Body of pancreas (tissue), 4 donors: Measurements from ENCODE around the gene AJAP1. TPM values are rescaled to one million over a fixed set of nuclear protein-coding genes. Genes with fewer than 3 reads are reported as not detected.

Experiments used
- ATAC-seq: fragments of 150-250 bp; one replicate; pipeline ENCODE4 v1.9.1; 2016
- DNase-seq, 4 donors: peaks; one replicate each; pipeline ENCODE4 v3.0.0-alpha.2; 2019
- H3K27ac ChIP-seq, 4 donors: fragments of 200-600 bp; sonication (generic); 1 replicate in 3 of 4; 2 replicates in 1 of 4; pipeline versions ENCODE4 v1.5.1 to v1.6.1; 2016 to 2019; ENCODE audit warnings: mild to moderate bottlenecking in 1 of 4, mixed read lengths in 1 of 4, moderate library complexity in 1 of 4
- H3K27me3 ChIP-seq, 2 donors: fragments of 200-600 bp; sonication (generic); one replicate each; pipeline ENCODE4 v1.6.0; 2016; ENCODE audit warnings: mild to moderate bottlenecking in 1 of 2
- H3K36me3 ChIP-seq, 2 donors: fragments of 200-600 bp; sonication (generic); replicated peaks in 1 of 2; 2 replicates each; pipeline ENCODE4 v1.5.1; 2016; ENCODE audit warnings: low read depth in 2 of 2; ENCODE audit not compliant: insufficient read depth in 1 of 2
- H3K4me1 ChIP-seq: fragments of 200-600 bp; sonication (generic); one replicate; pipeline ENCODE4 v1.6.0; 2016
- H3K4me3 ChIP-seq, 2 donors: fragments of 200-600 bp; sonication (generic); 1 replicate in 1 of 2; 2 replicates in 1 of 2; pipeline ENCODE4 v1.5.1; 2016 to 2019
- H3K9me3 ChIP-seq, 3 donors: fragments of 200-600 bp; sonication (generic); 1 replicate in 2 of 3; 2 replicates in 1 of 3; pipeline ENCODE4 v1.5.1; 2016
- CTCF ChIP-seq, 7 experiments: fragments of 450-650 bp in 4 of 7; fragments of 200-600 bp in 3 of 7; sonication (generic) in 3 of 7; IDR thresholded peaks; one replicate each; pipeline ENCODE4 v1.5.1; 2016 to 2019; ENCODE audit warnings: antibody characterized with exemption in 7 of 7
- POLR2A ChIP-seq, 3 donors: fragments of 450-650 bp; IDR thresholded peaks; one replicate each; pipeline ENCODE4 v1.6.1; 2016; ENCODE audit warnings: antibody characterized with exemption in 3 of 3, mild to moderate bottlenecking in 2 of 3
- WGBS, 2 donors: methylation state at CpG; one replicate each; pipeline ENCODE4 v1.1.5; 2017; 5-methylcytosine and 5-hydroxymethylcytosine counted together
- intact Hi-C: fragments of 100-400 bp; cut with DNase I; formaldehyde crosslinking; loops from one replicate; pipeline ENCODE4 v1.15.1; 2023
- total RNA-seq, 2 donors: library from RNA; depleted of rRNA; stranded (reverse); fragments of >200 nt; gene quantifications; one replicate each; pipeline ENCODE4 v1.1.0, GENCODE V29; 2016

AJAP1 gene
- total RNA-seq, 2 donors from 2014 or later, result 0.66 to 2.9 TPM

GRCh38 chr1:4678066-4678717 lies 23.8 kb downstream of the AJAP1 start:
- intact Hi-C loops, result no loop called here
- Histone ChIP-seq H3K36me3 (no peaks in the 10 kb centered on the region), H3K27me3 (no peaks in the 10 kb centered on the region), H3K4me1 (no peaks in the 10 kb centered on the region), H3K27ac (no peak overlapping the region), H3K9me3 (peaks cover 0 to 13% (median 0%) of the 10 kb centered on the region in 3 donors), H3K4me3 (no peak overlapping the region)
- TF ChIP-seq POLR2A (IDR thresholded peaks at IDR 0.05), result no peak
- TF ChIP-seq CTCF (IDR thresholded peaks at IDR 0.05), result no peak
- WGBS, 2 donors, result 68 to 79% methylated on average over 3 of the region's 3 CpGs
- DNase-seq (no peak), ATAC-seq (no peak)

DNA sequence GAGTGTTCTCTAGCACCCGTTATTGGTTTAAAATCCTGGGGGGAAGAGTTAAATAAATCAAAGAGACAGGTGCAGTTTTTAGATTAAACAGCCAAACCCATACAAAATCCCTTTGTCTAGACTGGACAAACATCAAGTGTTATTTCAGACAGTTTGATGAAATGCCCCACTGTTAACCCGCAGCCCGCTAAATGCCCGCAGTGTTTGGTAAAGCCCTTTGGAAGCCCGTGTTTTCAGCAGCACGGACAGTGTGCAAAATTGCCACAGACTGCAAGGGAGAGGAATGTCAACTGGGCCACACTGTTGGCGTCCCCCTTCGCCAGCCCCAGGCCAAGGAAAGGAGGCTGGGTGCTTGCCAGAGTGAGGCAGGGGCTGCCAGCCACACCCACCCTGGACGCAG lies 26.6 kb downstream of the AJAP1 start:
- WGBS, 2 donors, result 27 to 35% methylated on average over 8 to 9 of the region's 9 CpGs
- Histone ChIP-seq H3K36me3 (no peaks in the 10 kb centered on the region), H3K4me1 (no peaks in the 10 kb centered on the region), H3K9me3 (peaks cover 0 to 13% (median 0%) of the 10 kb centered on the region in 3 donors), H3K27ac (no peak overlapping the region), H3K27me3 (no peaks in the 10 kb centered on the region), H3K4me3 (no peak overlapping the region)
- ATAC-seq (no peak), DNase-seq (no peak)
- no peak for TF ChIP-seq POLR2A (IDR thresholded peaks at IDR 0.05)
- no peak for TF ChIP-seq CTCF (IDR thresholded peaks at IDR 0.05)
- intact Hi-C loops, result no loop called here

GRCh38 chr1:4682607-4683220 lies 28.3 kb downstream of the AJAP1 start:
- no peak for ATAC-seq
- no peak for DNase-seq
- no peaks in the 10 kb centered on the region for H3K36me3 ChIP-seq
- intact Hi-C loops, result no loop called here
- 54 to 58% methylated on average over 2 of the region's 2 CpGs for whole genome bisulfite sequencing, 2 donors
- no peak overlapping the region for H3K27ac ChIP-seq
- peaks cover 0 to 13% (median 0%) of the 10 kb centered on the region in 3 donors for H3K9me3 ChIP-seq
- H3K27me3 ChIP-seq, result no peaks in the 10 kb centered on the region
- H3K4me3 ChIP-seq, result no peak overlapping the region
- TF ChIP-seq CTCF (IDR thresholded peaks at IDR 0.05), result no peak
- TF ChIP-seq POLR2A (IDR thresholded peaks at IDR 0.05), result no peak
- H3K4me1 ChIP-seq, result no peaks in the 10 kb centered on the region

DNA sequence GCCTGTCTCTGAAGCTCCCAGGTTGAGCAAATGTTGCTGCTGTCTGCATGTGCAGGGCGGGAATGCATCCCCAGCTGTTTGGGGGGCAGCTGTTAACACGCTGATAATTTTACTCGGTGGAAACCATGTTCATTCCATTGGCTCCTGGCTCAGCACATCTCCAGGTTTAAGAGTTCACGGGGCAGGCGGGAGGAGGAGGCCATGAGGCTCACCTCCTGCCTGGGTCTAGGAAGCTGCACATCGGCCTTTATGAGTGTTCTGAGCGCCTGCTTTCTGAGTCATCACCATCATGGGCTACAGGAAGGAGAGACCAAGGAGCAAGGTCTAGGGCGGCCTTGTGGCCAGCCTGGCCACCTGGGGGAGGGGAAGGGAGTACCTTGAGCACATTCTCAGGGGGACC lies 29.7 kb downstream of the AJAP1 start:
- H3K36me3 ChIP-seq, result no peaks in the 10 kb centered on the region
- TF ChIP-seq CTCF (IDR thresholded peaks at IDR 0.05) (no peak), POLR2A (IDR thresholded peaks at IDR 0.05) (no peak)
- H3K27me3 ChIP-seq, result no peaks in the 10 kb centered on the region
- H3K4me3 ChIP-seq, result no peak overlapping the region
- DNase-seq (no peak), ATAC-seq (no peak)
- no peaks in the 10 kb centered on the region for H3K4me1 ChIP-seq
- intact Hi-C loops, result no loop called here
- H3K27ac ChIP-seq, result no peak overlapping the region
- WGBS, 2 donors, result 57 to 65% methylated on average over 8 of the region's 8 CpGs
- H3K9me3 ChIP-seq, result peaks cover 0 to 6% (median 0%) of the 10 kb centered on the region in 3 donors
